ENCODE data around the gene WNK4.

WNK4 gene

GRCh38 chr17:42798011-42798382, 17.6 kb downstream of the WNK4 start:
- Histone ChIP-seq H3K9me3 (replicated peaks; ENCODE audit: insufficient read depth, low read length) (no peaks in the 10 kb centered on the region), H3K27ac (ENCODE audit: low read length) (no peak overlapping the region), H4K20me1 (ENCODE audit: insufficient read depth, low read length) (no peaks in the 10 kb centered on the region), H3K4me3 (ENCODE audit: low read length) (peak overlapping the region; percentile 79), H3F3A (ENCODE audit: insufficient read depth, low read length) (no peaks in the 10 kb centered on the region), H2AFZ (ENCODE audit: low read length) (peak overlapping the region; percentile 89), H3K79me2 (ENCODE audit: low read length) (peaks cover 17% of the 10 kb centered on the region), H3K4me2 (ENCODE audit: low read depth, low read length) (peak overlapping the region; percentile 79), H3K4me1 (ENCODE audit: low read length) (peaks cover 8% of the 10 kb centered on the region; the same call in 1 of the 2 replicates), H3K27me3 (replicated peaks; ENCODE audit: insufficient read depth, low read length) (no peaks in the 10 kb centered on the region), H3K36me3 (replicated peaks; ENCODE audit: insufficient read depth, low read length) (no peaks in the 10 kb centered on the region), H3K9ac (ENCODE audit: low read length) (peak overlapping the region; percentile 69), H3K9me2 (replicated peaks; ENCODE audit: insufficient read depth, low read length) (no peaks in the 10 kb centered on the region)
- no peak for TF ChIP-seq CTCF (IDR thresholded peaks at IDR 0.05; ENCODE audit: low read length)
- TF ChIP-seq EZH2phosphoT487 (IDR thresholded peaks at IDR 0.05; ENCODE audit: low read length): no peak
- no peak for TF ChIP-seq EZH2 (optimal IDR thresholded peaks at IDR 0.05; ENCODE audit: low read depth, low read length)
- DNase-seq: no peak

- Histone ChIP-seq H4K20me1 (ENCODE audit: insufficient read depth, low read length) (no peaks in the 10 kb centered on the region), H3F3A (ENCODE audit: insufficient read depth, low read length) (no peaks in the 10 kb centered on the region), H2AFZ (ENCODE audit: low read length) (peak within 1 kb of the TSS; percentile 89), H3K4me1 (ENCODE audit: low read length) (peaks cover 8% of the 10 kb centered on the region; the same call in 1 of the 2 replicates), H3K79me2 (ENCODE audit: low read length) (peaks cover 17% of the 10 kb centered on the region), H3K9ac (ENCODE audit: low read length) (peak within 1 kb of the TSS; percentile 69), H3K9me2 (replicated peaks; ENCODE audit: insufficient read depth, low read length) (no peaks in the 10 kb centered on the region), H3K4me3 (ENCODE audit: low read length) (peak within 1 kb of the TSS; percentile 79), H3K4me2 (ENCODE audit: low read depth, low read length) (peak within 1 kb of the TSS; percentile 79), H3K9me3 (replicated peaks; ENCODE audit: insufficient read depth, low read length) (no peaks in the 10 kb centered on the region), H3K27me3 (replicated peaks; ENCODE audit: insufficient read depth, low read length) (no peaks in the 10 kb centered on the region), H3K27ac (ENCODE audit: low read length) (no peak within 1 kb of the TSS), H3K36me3 (replicated peaks; ENCODE audit: insufficient read depth, low read length) (no peaks in the 10 kb centered on the region)
- DNase-seq: peak; percentile 85
- TF ChIP-seq EZH2phosphoT487 (IDR thresholded peaks at IDR 0.05; ENCODE audit: low read length) (no peak), EZH2 (optimal IDR thresholded peaks at IDR 0.05; ENCODE audit: low read depth, low read length) (no peak), CTCF (IDR thresholded peaks at IDR 0.05; ENCODE audit: low read length) (no peak)
Measured at GRCh38 chr17:42798383-42799380, 18.3 kb downstream of the WNK4 start, which contains the start of the genes CNTD1 and COA3. Gene CNTD1, plus strand, starts transcription at chr17:42798861. Its CDS starts 207 bp downstream, at chr17:42799068. Gene COA3, minus strand, starts transcription at chr17:42798704. Its CDS starts 23 bp downstream, at chr17:42798681.

- Histone ChIP-seq H2AFZ (ENCODE audit: low read length) (no peak overlapping the region), H4K20me1 (ENCODE audit: insufficient read depth, low read length) (no peaks in the 10 kb centered on the region), H3K4me1 (ENCODE audit: low read length) (no peaks in the 10 kb centered on the region), H3K9me2 (replicated peaks; ENCODE audit: insufficient read depth, low read length) (no peaks in the 10 kb centered on the region), H3K27me3 (replicated peaks; ENCODE audit: insufficient read depth, low read length) (no peaks in the 10 kb centered on the region), H3K79me2 (ENCODE audit: low read length) (peaks cover 3% of the 10 kb centered on the region), H3K36me3 (replicated peaks; ENCODE audit: insufficient read depth, low read length) (no peaks in the 10 kb centered on the region), H3K4me3 (ENCODE audit: low read length) (no peak overlapping the region), H3K4me2 (ENCODE audit: low read depth, low read length) (no peak overlapping the region), H3K9me3 (replicated peaks; ENCODE audit: insufficient read depth, low read length) (no peaks in the 10 kb centered on the region), H3K27ac (ENCODE audit: low read length) (no peak overlapping the region), H3K9ac (ENCODE audit: low read length) (no peak overlapping the region), H3F3A (ENCODE audit: insufficient read depth, low read length) (no peaks in the 10 kb centered on the region)
- DNase-seq: no peak
- TF ChIP-seq EZH2phosphoT487 (IDR thresholded peaks at IDR 0.05; ENCODE audit: low read length) (no peak), CTCF (IDR thresholded peaks at IDR 0.05; ENCODE audit: low read length) (no peak), EZH2 (optimal IDR thresholded peaks at IDR 0.05; ENCODE audit: low read depth, low read length) (no peak)
Measured at GRCh38 chr17:42803074-42803883, 22.9 kb downstream of the WNK4 start.

Data from MM.1S (cell line).